Activated CD4-positive, alpha-beta T cell treated with anti-CD3 and anti-CD28 coated beads, Interleukin-2, amount 50 U/mL, for 1 hour (primary cell): ENCODE data around the gene ZNF335.

Experiments used
- DNase-seq: peaks from one replicate; pipeline ENCODE4 v3.0.0-alpha.2; 2020

The ZNF335 gene

GRCh38 chr20:45951925-45952834 lies 19.8 kb downstream of the ZNF335 start:
- no peak for DNase-seq

- DNase-seq: no peak
Measured at GRCh38 chr20:45950330-45950646, 21.7 kb downstream of the ZNF335 start.

- no peak for DNase-seq
Measured at GRCh38 chr20:45949542-45950329, 22.3 kb downstream of the ZNF335 start.

- no peak for DNase-seq
Measured at GRCh38 chr20:45948742-45949541, 23.1 kb downstream of the ZNF335 start.

GRCh38 chr20:45948261-45948733 lies 23.7 kb downstream of the ZNF335 start:
- no peak for DNase-seq

- DNase-seq: no peak
Measured at GRCh38 chr20:45947110-45947866, 24.7 kb downstream of the ZNF335 start.

- no peak for DNase-seq
Measured at GRCh38 chr20:45946149-45946970, 25.6 kb downstream of the ZNF335 start.

- no peak for DNase-seq
Measured at GRCh38 chr20:45945678-45946148, 26.3 kb downstream of the ZNF335 start.

- DNase-seq: no peak
Measured at GRCh38 chr20:45944965-45945677, 26.9 kb downstream of the ZNF335 start.

- DNase-seq: no peak
Measured at GRCh38 chr20:45944151-45944964, 27.6 kb downstream of the ZNF335 start.

- no peak for DNase-seq
Measured at GRCh38 chr20:45943613-45944012, 28.4 kb downstream of the ZNF335 start.

GRCh38 chr20:45940469-45940868 lies 31.5 kb downstream of the ZNF335 start:
- DNase-seq: no peak

GRCh38 chr20:45940053-45940452 lies 31.9 kb downstream of the ZNF335 start:
- no peak for DNase-seq

GRCh38 chr20:45938727-45939438 lies 33.1 kb downstream of the ZNF335 start:
- DNase-seq: no peak

- no peak for DNase-seq
Measured at GRCh38 chr20:45937765-45938164, 34.2 kb downstream of the ZNF335 start.

- DNase-seq: no peak
Measured at GRCh38 chr20:45935416-45936046, 36.5 kb downstream of the ZNF335 start.

- peak; percentile 98 for DNase-seq
Measured at GRCh38 chr20:45934586-45935415, 37.2 kb downstream of the ZNF335 start, which contains the start of gene PCIF1. Gene PCIF1 (plus strand): TSS chr20:45934683. CDS start chr20:45939000, 4,317 bp downstream.
